ENCODE data around the gene NECAP2. TPM values are rescaled to one million over a fixed set of nuclear protein-coding genes. Genes with fewer than 3 reads are reported as not detected.

NECAP2 gene
- total and polyA plus RNA-seq, 4 donors: 37.5 to 60.4 (median 38.1) TPM

- H3K27me3 ChIP-seq (ENCODE audit: control insufficient read depth in 1 of 2, insufficient read depth in 2 of 2, low read length in 1 of 2): peaks cover 0 to 3% of the 10 kb centered on the region in 2 donors
- no peak for ATAC-seq (ENCODE audit: low FRiP score)
- intact Hi-C loops (cut with DNase I): no loop called here
- H3K4me3 ChIP-seq (ENCODE audit: low read length in 2 of 2): no peak within 1 kb of the TSS
- H3K9me3 ChIP-seq (ENCODE audit: control insufficient read depth, low read length): no peaks in the 10 kb centered on the region
- no peaks in the 10 kb centered on the region for H3K4me1 ChIP-seq (ENCODE audit: control insufficient read depth in 1 of 2, insufficient read depth in 2 of 2, low read length in 2 of 2)
- DNase-seq: no peak
- H3K27ac ChIP-seq (ENCODE audit: low read depth in 1 of 2, low read length in 2 of 2): no peak within 1 kb of the TSS
- WGBS, 2 donors: 68 to 77% methylated on average over 3 of the region's 3 CpGs
- no peaks in the 10 kb centered on the region for H3K36me3 ChIP-seq (ENCODE audit: control insufficient read depth in 1 of 2, insufficient read depth in 2 of 2, low read length in 1 of 2)
These were observed 3.5 kb upstream of the NECAP2 start, which contains the start of gene SPATA21 for GRCh38 chr1:16436946-16437474. Gene SPATA21 (minus strand): TSS chr1:16437424. CDS start chr1:16431371, 6,053 bp downstream.

GRCh38 chr1:16438516-16438915 is 2.0 kb upstream of the NECAP2 start:
- DNase-seq (no peak), ATAC-seq (ENCODE audit: low FRiP score) (no peak)
- H3K27me3 ChIP-seq (ENCODE audit: control insufficient read depth in 1 of 2, insufficient read depth in 2 of 2, low read length in 1 of 2): no peaks in the 10 kb centered on the region
- H3K4me1 ChIP-seq (ENCODE audit: control insufficient read depth in 1 of 2, insufficient read depth in 2 of 2, low read length in 2 of 2): no peaks in the 10 kb centered on the region
- no peak overlapping the region for H3K27ac ChIP-seq (ENCODE audit: low read depth in 1 of 2, low read length in 2 of 2)
- H3K4me3 ChIP-seq (ENCODE audit: low read length in 2 of 2): no peak overlapping the region
- intact Hi-C loops (cut with DNase I): no loop called here
- H3K36me3 ChIP-seq (ENCODE audit: control insufficient read depth in 1 of 2, insufficient read depth in 2 of 2, low read length in 1 of 2): no peaks in the 10 kb centered on the region
- no peaks in the 10 kb centered on the region for H3K9me3 ChIP-seq (ENCODE audit: control insufficient read depth, low read length)
- 84 to 95% methylated on average over 2 of the region's 2 CpGs for WGBS, 2 donors

GRCh38 chr1:16438924-16439323 is 1.6 kb upstream of the NECAP2 start:
- DNase-seq: no peak
- Histone ChIP-seq H3K4me1 (ENCODE audit: control insufficient read depth in 1 of 2, insufficient read depth in 2 of 2, low read length in 2 of 2) (no peaks in the 10 kb centered on the region), H3K27ac (ENCODE audit: low read depth in 1 of 2, low read length in 2 of 2) (no peak overlapping the region), H3K36me3 (ENCODE audit: control insufficient read depth in 1 of 2, insufficient read depth in 2 of 2, low read length in 1 of 2) (no peaks in the 10 kb centered on the region), H3K27me3 (ENCODE audit: control insufficient read depth in 1 of 2, insufficient read depth in 2 of 2, low read length in 1 of 2) (no peaks in the 10 kb centered on the region), H3K4me3 (ENCODE audit: low read length in 2 of 2) (no peak overlapping the region), H3K9me3 (ENCODE audit: control insufficient read depth, low read length) (no peaks in the 10 kb centered on the region)
- no peak for ATAC-seq (ENCODE audit: low FRiP score)
- WGBS, 2 donors: 82 to 90% methylated on average over 2 of the region's 2 CpGs
- intact Hi-C loops (cut with DNase I): no loop called here

GRCh38 chr1:16440131-16440469 is 424 bp upstream of the NECAP2 start:
- ATAC-seq (ENCODE audit: low FRiP score) (peak; percentile 37), DNase-seq (no peak)
- Histone ChIP-seq H3K4me1 (ENCODE audit: control insufficient read depth in 1 of 2, insufficient read depth in 2 of 2, low read length in 2 of 2) (no peaks in the 10 kb centered on the region), H3K27me3 (ENCODE audit: control insufficient read depth in 1 of 2, insufficient read depth in 2 of 2, low read length in 1 of 2) (no peaks in the 10 kb centered on the region), H3K9me3 (ENCODE audit: control insufficient read depth, low read length) (no peaks in the 10 kb centered on the region), H3K4me3 (ENCODE audit: low read length in 2 of 2) (no peak overlapping the region), H3K36me3 (ENCODE audit: control insufficient read depth in 1 of 2, insufficient read depth in 2 of 2, low read length in 1 of 2) (no peaks in the 10 kb centered on the region), H3K27ac (ENCODE audit: low read depth in 1 of 2, low read length in 2 of 2) (no peak overlapping the region)
- 40 to 47% methylated on average over 7 of the region's 7 CpGs for WGBS, 2 donors
- intact Hi-C loops (cut with DNase I): loop anchor here (2.0 to 5.0 kb wide), 2 partner anchors 73 kb away; partner anchors contain the start of gene SZRD1 (in 2 of the 2)

- 2% methylated on average over 12 of the region's 12 CpGs for WGBS, 2 donors
- H3K9me3 ChIP-seq (ENCODE audit: control insufficient read depth, low read length): no peaks in the 10 kb centered on the region
- peak overlapping the region; percentile 61 for H3K4me3 ChIP-seq (ENCODE audit: low read length in 2 of 2)
- no peaks in the 10 kb centered on the region for H3K27me3 ChIP-seq (ENCODE audit: control insufficient read depth in 1 of 2, insufficient read depth in 2 of 2, low read length in 1 of 2)
- H3K36me3 ChIP-seq (ENCODE audit: control insufficient read depth in 1 of 2, insufficient read depth in 2 of 2, low read length in 1 of 2): no peaks in the 10 kb centered on the region
- intact Hi-C loops (cut with DNase I): loop anchor here (2.0 to 5.0 kb wide), 2 partner anchors 74 kb away; partner anchors contain the start of gene SZRD1 (in 2 of the 2)
- no peak overlapping the region for H3K27ac ChIP-seq (ENCODE audit: low read depth in 1 of 2, low read length in 2 of 2)
- ATAC-seq (ENCODE audit: low FRiP score) (no peak), DNase-seq (no peak)
- no peaks in the 10 kb centered on the region for H3K4me1 ChIP-seq (ENCODE audit: control insufficient read depth in 1 of 2, insufficient read depth in 2 of 2, low read length in 2 of 2)
These were observed 750 bp downstream of the NECAP2 start for GRCh38 chr1:16441282-16441665.

GRCh38 chr1:16442265-16442664 is 1.7 kb downstream of the NECAP2 start:
- no peaks in the 10 kb centered on the region for H3K27me3 ChIP-seq (ENCODE audit: control insufficient read depth in 1 of 2, insufficient read depth in 2 of 2, low read length in 1 of 2)
- no peak for DNase-seq
- no peak overlapping the region for H3K4me3 ChIP-seq (ENCODE audit: low read length in 2 of 2)
- no peaks in the 10 kb centered on the region for H3K9me3 ChIP-seq (ENCODE audit: control insufficient read depth, low read length)
- H3K27ac ChIP-seq (ENCODE audit: low read depth in 1 of 2, low read length in 2 of 2): no peak overlapping the region
- no peaks in the 10 kb centered on the region for H3K36me3 ChIP-seq (ENCODE audit: control insufficient read depth in 1 of 2, insufficient read depth in 2 of 2, low read length in 1 of 2)
- ATAC-seq (ENCODE audit: low FRiP score): no peak
- no peaks in the 10 kb centered on the region for H3K4me1 ChIP-seq (ENCODE audit: control insufficient read depth in 1 of 2, insufficient read depth in 2 of 2, low read length in 2 of 2)
- intact Hi-C loops (cut with DNase I): loop anchor here in 1 of 2 donors (5.0 kb wide), 1 partner anchor 75 kb away; the partner anchor contains the start of gene SZRD1
- 90 to 97% methylated on average over 7 of the region's 7 CpGs for WGBS, 2 donors

GRCh38 chr1:16442941-16443340 is 2.4 kb downstream of the NECAP2 start:
- ATAC-seq (ENCODE audit: low FRiP score): no peak
- no peak for DNase-seq
- H3K4me3 ChIP-seq (ENCODE audit: low read length in 2 of 2): no peak overlapping the region
- no peaks in the 10 kb centered on the region for H3K36me3 ChIP-seq (ENCODE audit: control insufficient read depth in 1 of 2, insufficient read depth in 2 of 2, low read length in 1 of 2)
- 72 to 74% methylated on average over 2 of the region's 2 CpGs for WGBS, 2 donors
- H3K4me1 ChIP-seq (ENCODE audit: control insufficient read depth in 1 of 2, insufficient read depth in 2 of 2, low read length in 2 of 2): no peaks in the 10 kb centered on the region
- intact Hi-C loops (cut with DNase I): loop anchor here in 1 of 2 donors (5.0 kb wide), 1 partner anchor 76 kb away; the partner anchor contains the start of gene SZRD1
- no peaks in the 10 kb centered on the region for H3K27me3 ChIP-seq (ENCODE audit: control insufficient read depth in 1 of 2, insufficient read depth in 2 of 2, low read length in 1 of 2)
- H3K9me3 ChIP-seq (ENCODE audit: control insufficient read depth, low read length): no peaks in the 10 kb centered on the region
- no peak overlapping the region for H3K27ac ChIP-seq (ENCODE audit: low read depth in 1 of 2, low read length in 2 of 2)

GRCh38 chr1:16443975-16444770 is 3.6 kb downstream of the NECAP2 start:
- DNase-seq: peak in 1 of 2 donors; percentile 69
- Histone ChIP-seq H3K4me1 (ENCODE audit: control insufficient read depth in 1 of 2, insufficient read depth in 2 of 2, low read length in 2 of 2) (no peaks in the 10 kb centered on the region), H3K27ac (ENCODE audit: low read depth in 1 of 2, low read length in 2 of 2) (no peak overlapping the region), H3K4me3 (ENCODE audit: low read length in 2 of 2) (no peak overlapping the region), H3K9me3 (ENCODE audit: control insufficient read depth, low read length) (no peaks in the 10 kb centered on the region), H3K27me3 (ENCODE audit: control insufficient read depth in 1 of 2, insufficient read depth in 2 of 2, low read length in 1 of 2) (no peaks in the 10 kb centered on the region), H3K36me3 (ENCODE audit: control insufficient read depth in 1 of 2, insufficient read depth in 2 of 2, low read length in 1 of 2) (no peaks in the 10 kb centered on the region)
- intact Hi-C loops (cut with DNase I): loop anchor here in 1 of 2 donors (5.0 kb wide), 1 partner anchor 77 kb away; the partner anchor contains the start of gene SZRD1
- no peak for ATAC-seq (ENCODE audit: low FRiP score)
- 88 to 91% methylated on average over 14 of the region's 14 CpGs for WGBS, 2 donors

GRCh38 chr1:16445052-16445451 is 4.5 kb downstream of the NECAP2 start:
- H3K27me3 ChIP-seq (ENCODE audit: control insufficient read depth in 1 of 2, insufficient read depth in 2 of 2, low read length in 1 of 2): no peaks in the 10 kb centered on the region
- no peaks in the 10 kb centered on the region for H3K9me3 ChIP-seq (ENCODE audit: control insufficient read depth, low read length)
- WGBS, 2 donors: 89 to 93% methylated on average over 4 of the region's 4 CpGs
- ATAC-seq (ENCODE audit: low FRiP score): no peak
- intact Hi-C loops (cut with DNase I): no loop called here
- no peak overlapping the region for H3K27ac ChIP-seq (ENCODE audit: low read depth in 1 of 2, low read length in 2 of 2)
- H3K36me3 ChIP-seq (ENCODE audit: control insufficient read depth in 1 of 2, insufficient read depth in 2 of 2, low read length in 1 of 2): no peaks in the 10 kb centered on the region
- no peak for DNase-seq
- no peak overlapping the region for H3K4me3 ChIP-seq (ENCODE audit: low read length in 2 of 2)
- H3K4me1 ChIP-seq (ENCODE audit: control insufficient read depth in 1 of 2, insufficient read depth in 2 of 2, low read length in 2 of 2): no peaks in the 10 kb centered on the region

Measured in aorta (tissue), 5 donors.